ENCODE measurements around the gene BICRA.

The BICRA gene

DNA sequence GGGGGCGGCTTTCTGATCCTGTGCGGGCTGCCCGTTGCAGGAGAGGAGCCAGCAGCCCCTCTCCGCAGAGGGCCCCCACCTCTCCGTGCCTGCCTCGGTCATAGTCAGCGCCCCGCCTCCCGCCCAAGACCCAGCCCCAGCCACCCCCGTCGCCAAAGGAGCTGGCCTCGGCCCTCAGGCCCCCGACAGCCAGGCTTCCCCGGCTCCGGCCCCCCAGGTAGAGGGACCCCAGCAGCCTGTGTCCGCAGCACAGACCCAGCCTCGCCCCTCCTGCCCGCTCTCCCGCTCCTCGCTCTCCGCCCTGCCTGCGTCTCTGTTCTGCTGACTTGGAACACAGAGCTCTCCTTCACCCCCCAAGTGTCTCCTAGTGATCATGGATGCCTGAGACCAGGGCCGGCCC is 73.0 kb downstream of the BICRA start:
- H3K9me3 ChIP-seq (ENCODE audit: control insufficient read depth, low read length), result no peaks in the 10 kb centered on the region
- H3K9ac ChIP-seq, result no peak overlapping the region
- H3K36me3 ChIP-seq (ENCODE audit: control insufficient read depth, insufficient read depth, low read length), result no peaks in the 10 kb centered on the region
- no peaks in the 10 kb centered on the region for H3K27me3 ChIP-seq (ENCODE audit: control insufficient read depth, insufficient read depth, low read length)
- H3K27ac ChIP-seq, result no peak overlapping the region
- H3K4me1 ChIP-seq, result no peaks in the 10 kb centered on the region
- no peak overlapping the region for H2AFZ ChIP-seq
- H3K79me2 ChIP-seq, result peaks cover 2% of the 10 kb centered on the region
- H3K4me3 ChIP-seq (ENCODE audit: low read depth, low read length), result no peak overlapping the region
- TF ChIP-seq, protein P1, sequence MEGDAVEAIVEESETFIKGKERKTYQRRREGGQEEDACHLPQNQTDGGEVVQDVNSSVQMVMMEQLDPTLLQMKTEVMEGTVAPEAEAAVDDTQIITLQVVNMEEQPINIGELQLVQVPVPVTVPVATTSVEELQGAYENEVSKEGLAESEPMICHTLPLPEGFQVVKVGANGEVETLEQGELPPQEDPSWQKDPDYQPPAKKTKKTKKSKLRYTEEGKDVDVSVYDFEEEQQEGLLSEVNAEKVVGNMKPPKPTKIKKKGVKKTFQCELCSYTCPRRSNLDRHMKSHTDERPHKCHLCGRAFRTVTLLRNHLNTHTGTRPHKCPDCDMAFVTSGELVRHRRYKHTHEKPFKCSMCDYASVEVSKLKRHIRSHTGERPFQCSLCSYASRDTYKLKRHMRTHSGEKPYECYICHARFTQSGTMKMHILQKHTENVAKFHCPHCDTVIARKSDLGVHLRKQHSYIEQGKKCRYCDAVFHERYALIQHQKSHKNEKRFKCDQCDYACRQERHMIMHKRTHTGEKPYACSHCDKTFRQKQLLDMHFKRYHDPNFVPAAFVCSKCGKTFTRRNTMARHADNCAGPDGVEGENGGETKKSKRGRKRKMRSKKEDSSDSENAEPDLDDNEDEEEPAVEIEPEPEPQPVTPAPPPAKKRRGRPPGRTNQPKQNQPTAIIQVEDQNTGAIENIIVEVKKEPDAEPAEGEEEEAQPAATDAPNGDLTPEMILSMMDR (IDR thresholded peaks at IDR 0.05), result no peak
- no peak overlapping the region for H3K4me2 ChIP-seq (ENCODE audit: low read length)

DNA sequence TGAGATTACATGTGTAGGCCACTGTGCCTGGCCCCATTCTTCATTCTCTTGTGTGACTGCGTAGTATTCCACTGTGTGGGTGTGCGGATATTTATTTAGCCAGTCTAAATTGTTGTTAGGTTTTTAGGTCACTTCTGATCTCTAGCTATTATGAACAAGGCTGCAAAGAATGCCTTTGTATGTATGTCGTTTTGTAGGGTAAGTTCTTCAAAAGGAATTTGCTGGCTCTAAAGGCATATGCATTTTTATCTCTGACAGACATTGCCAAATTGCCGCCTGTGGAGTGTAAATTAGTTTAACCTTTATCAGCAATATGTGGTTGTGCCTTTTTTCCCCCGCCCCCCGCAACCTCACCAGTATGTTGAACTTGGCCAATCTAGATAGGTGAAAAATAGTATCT is 74.0 kb downstream of the BICRA start:
- Histone ChIP-seq H3K27ac (no peak overlapping the region), H3K4me1 (no peaks in the 10 kb centered on the region), H3K4me2 (ENCODE audit: low read length) (no peak overlapping the region), H3K9ac (no peak overlapping the region), H3K9me3 (ENCODE audit: control insufficient read depth, low read length) (no peaks in the 10 kb centered on the region), H3K36me3 (ENCODE audit: control insufficient read depth, insufficient read depth, low read length) (no peaks in the 10 kb centered on the region), H3K27me3 (ENCODE audit: control insufficient read depth, insufficient read depth, low read length) (no peaks in the 10 kb centered on the region), H2AFZ (no peak overlapping the region), H3K4me3 (ENCODE audit: low read depth, low read length) (no peak overlapping the region), H3K79me2 (peaks cover 2% of the 10 kb centered on the region)
- TF ChIP-seq, protein P1 (IDR thresholded peaks at IDR 0.05), result no peak

DNA sequence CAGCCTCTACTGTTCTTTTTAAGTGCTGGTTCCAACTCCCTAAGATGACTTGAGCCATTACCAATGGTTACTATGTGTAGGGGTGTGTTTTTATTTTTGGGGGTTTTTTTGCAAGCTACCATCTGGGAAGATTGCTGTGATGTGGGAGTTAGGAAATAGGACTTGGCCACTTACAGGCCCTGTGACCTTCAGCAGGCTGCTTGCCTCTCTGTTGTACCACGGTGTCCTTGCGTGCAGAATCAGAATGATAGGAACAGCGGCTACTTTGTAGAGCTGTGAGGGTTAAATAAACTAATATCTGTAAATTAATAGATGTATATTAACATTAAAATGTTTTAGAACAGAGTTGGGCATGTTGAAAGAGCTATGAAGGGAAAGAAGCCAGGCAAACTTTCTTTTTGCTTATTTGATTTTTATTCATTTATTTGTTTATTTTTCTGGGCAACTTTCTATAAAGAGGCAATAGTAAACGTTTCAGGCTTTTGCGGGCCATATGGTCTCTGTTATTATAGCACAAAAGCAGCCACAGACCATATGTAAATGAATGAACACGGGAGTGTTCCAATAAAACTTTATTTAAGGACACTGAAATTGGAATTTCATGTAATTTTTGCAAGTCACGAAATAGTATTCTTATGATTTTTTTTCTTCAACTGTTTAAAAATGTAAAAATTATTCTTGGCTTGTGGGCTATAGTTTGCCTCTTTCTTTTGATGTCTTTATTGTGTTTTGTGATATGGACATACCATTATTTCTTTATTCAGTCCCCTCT is 77.9 kb downstream of the BICRA start:
- Histone ChIP-seq H3K36me3 (ENCODE audit: control insufficient read depth, insufficient read depth, low read length) (no peaks in the 10 kb centered on the region), H2AFZ (no peak overlapping the region), H3K4me3 (ENCODE audit: low read depth, low read length) (no peak overlapping the region), H3K4me2 (ENCODE audit: low read length) (no peak overlapping the region), H3K4me1 (no peaks in the 10 kb centered on the region), H3K9me3 (ENCODE audit: control insufficient read depth, low read length) (no peaks in the 10 kb centered on the region), H3K9ac (no peak overlapping the region), H3K27ac (no peak overlapping the region), H3K79me2 (peaks cover 2% of the 10 kb centered on the region), H3K27me3 (ENCODE audit: control insufficient read depth, insufficient read depth, low read length) (no peaks in the 10 kb centered on the region)
- TF ChIP-seq, protein P1 (IDR thresholded peaks at IDR 0.05), result no peak

DNA sequence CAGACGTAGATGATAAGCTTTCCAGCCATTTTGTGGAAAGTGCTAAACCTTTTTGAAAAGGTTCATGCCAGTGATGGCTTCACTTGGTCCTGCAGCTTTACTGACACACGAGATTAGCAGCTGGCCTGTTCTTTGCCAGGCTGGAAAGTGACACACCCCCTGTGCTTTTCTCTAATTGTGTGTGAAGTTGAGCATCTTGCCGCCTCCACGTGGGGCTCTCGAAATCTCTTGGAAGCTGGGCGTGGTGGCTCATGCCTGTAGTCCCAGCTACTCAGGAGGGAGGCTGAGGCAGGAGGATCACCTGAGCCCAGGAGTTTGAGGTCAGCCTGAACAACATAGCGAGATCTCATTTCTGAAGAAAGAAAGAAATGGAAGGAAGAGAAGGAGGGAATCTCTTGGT is 79.0 kb downstream of the BICRA start:
- no peak overlapping the region for H3K4me2 ChIP-seq (ENCODE audit: low read length)
- no peak overlapping the region for H3K27ac ChIP-seq
- no peaks in the 10 kb centered on the region for H3K36me3 ChIP-seq (ENCODE audit: control insufficient read depth, insufficient read depth, low read length)
- H3K4me3 ChIP-seq (ENCODE audit: low read depth, low read length), result no peak overlapping the region
- no peaks in the 10 kb centered on the region for H3K27me3 ChIP-seq (ENCODE audit: control insufficient read depth, insufficient read depth, low read length)
- H2AFZ ChIP-seq, result no peak overlapping the region
- no peak overlapping the region for H3K9ac ChIP-seq
- TF ChIP-seq, protein P1 (IDR thresholded peaks at IDR 0.05), result no peak
- H3K9me3 ChIP-seq (ENCODE audit: control insufficient read depth, low read length), result no peaks in the 10 kb centered on the region
- H3K79me2 ChIP-seq, result peaks cover 2% of the 10 kb centered on the region
- H3K4me1 ChIP-seq, result no peaks in the 10 kb centered on the region

DNA sequence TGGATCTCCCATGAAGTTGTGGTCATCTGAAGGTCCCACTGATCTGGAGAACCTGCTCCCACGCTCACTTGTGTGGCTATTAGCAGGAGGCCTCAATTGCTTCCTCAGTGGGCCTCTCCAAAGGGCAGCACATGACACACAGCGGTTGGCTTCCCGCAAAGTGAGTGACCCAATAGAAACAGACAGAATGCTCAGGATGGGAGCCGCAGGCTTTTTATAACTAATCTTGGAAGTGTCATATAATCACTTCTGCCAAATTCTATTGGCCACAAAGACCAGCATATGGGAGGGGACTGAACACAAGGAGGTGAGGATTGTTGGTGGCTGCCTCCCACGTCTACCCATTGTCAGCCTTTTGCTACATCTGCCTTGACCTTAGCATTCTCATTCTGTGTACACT is 82.2 kb downstream of the BICRA start:
- Histone ChIP-seq H3K9ac (no peak overlapping the region), H3K36me3 (ENCODE audit: control insufficient read depth, insufficient read depth, low read length) (no peaks in the 10 kb centered on the region), H2AFZ (no peak overlapping the region), H3K9me3 (ENCODE audit: control insufficient read depth, low read length) (no peaks in the 10 kb centered on the region), H3K79me2 (no peaks in the 10 kb centered on the region), H3K4me3 (ENCODE audit: low read depth, low read length) (no peak overlapping the region), H3K27ac (no peak overlapping the region), H3K4me2 (ENCODE audit: low read length) (no peak overlapping the region), H3K27me3 (ENCODE audit: control insufficient read depth, insufficient read depth, low read length) (no peaks in the 10 kb centered on the region), H3K4me1 (no peaks in the 10 kb centered on the region)
- TF ChIP-seq, protein P1 (IDR thresholded peaks at IDR 0.05), result no peak
